ENCODE measurements around the gene AUP1. TPM values are rescaled to one million over a fixed set of nuclear protein-coding genes. Genes with fewer than 3 reads are reported as not detected.

The AUP1 gene
- 161 to 256 TPM (median 248 TPM) in 5 replicates for total RNA-seq (2022; extraction: Qiagen RNA extraction; ENCODE audit: low read depth)

GRCh38 chr2:74529357-74530238, at the start of gene AUP1, which contains the start of gene HTRA2:
AUP1 (minus strand) TSS chr2:74529706; CDS start chr2:74529629, 77 bp downstream.
HTRA2 (plus strand) TSS chr2:74529933; CDS start chr2:74530007, 74 bp downstream.

GRCh38 chr2:74553892-74554819, 24.6 kb upstream of the AUP1 start, which contains the start of the genes DOK1 and LOXL3:
DOK1 (plus strand) TSS chr2:74554720; CDS start chr2:74554755, 35 bp downstream.
LOXL3 (minus strand) TSS chr2:74553942; CDS start chr2:74552634, 1,308 bp downstream.

GRCh38 chr2:74525717-74526648, 3.5 kb downstream of the AUP1 start, which contains the start of gene DQX1:
DQX1 (minus strand) TSS chr2:74526231; CDS start chr2:74525729, 502 bp downstream.

GRCh38 chr2:74514368-74515270, 14.9 kb downstream of the AUP1 start, which contains the start of gene TLX2:
TLX2 (plus strand) TSS chr2:74514450; CDS start chr2:74514807, 357 bp downstream.

GRCh38 chr2:74507145-74507925, 22.2 kb downstream of the AUP1 start, which contains the start of gene PCGF1:
PCGF1 (minus strand) TSS chr2:74507695; CDS start chr2:74507668, 27 bp downstream.

GRCh38 chr2:74499267-74499939, 30.1 kb downstream of the AUP1 start, which contains the start of gene LBX2:
LBX2 (minus strand) TSS chr2:74499603; CDS start chr2:74499537, 66 bp downstream.

GRCh38 chr2:74482801-74483674, 46.5 kb downstream of the AUP1 start, which contains the start of the genes CCDC142 and TTC31:
CCDC142 (minus strand) TSS chr2:74482998; CDS start chr2:74482837, 161 bp downstream.
TTC31 (plus strand) TSS chr2:74483081; CDS start chr2:74483096, 15 bp downstream.

Other genes starting within 250 kb of the AUP1 start
- 0.11 to 0.69 TPM (median 0.63 TPM) in 5 replicates for gene SLC4A5, start 186.3 kb downstream of the AUP1 start, total RNA-seq (2022; extraction: Qiagen RNA extraction; ENCODE audit: low read depth)
- 107 to 172 TPM (median 149 TPM) in 5 replicates for gene DCTN1, start 149.4 kb downstream of the AUP1 start, total RNA-seq (2022; extraction: Qiagen RNA extraction; ENCODE audit: low read depth)
- gene C2orf81, start 108.1 kb downstream of the AUP1 start, total RNA-seq (2022; extraction: Qiagen RNA extraction; ENCODE audit: low read depth): 2.1 to 3.7 TPM (median 3.0 TPM) in 5 replicates
- gene WDR54, start 108.0 kb downstream of the AUP1 start, total RNA-seq (2022; extraction: Qiagen RNA extraction; ENCODE audit: low read depth): 63.6 to 93.1 TPM (median 85.8 TPM) in 5 replicates
- 15.5 to 29.0 TPM (median 23.7 TPM) in 5 replicates for gene RTKN, start 87.8 kb downstream of the AUP1 start, total RNA-seq (2022; extraction: Qiagen RNA extraction; ENCODE audit: low read depth)
- 48.5 to 61.5 TPM (median 59.0 TPM) in 5 replicates for gene INO80B, start 74.6 kb downstream of the AUP1 start, total RNA-seq (2022; extraction: Qiagen RNA extraction; ENCODE audit: low read depth)
- 43.1 to 83.5 TPM (median 81.4 TPM) in 5 replicates for gene WBP1, start 71.3 kb downstream of the AUP1 start, total RNA-seq (2022; extraction: Qiagen RNA extraction; ENCODE audit: low read depth)
- gene MOGS, start 64.3 kb downstream of the AUP1 start, total RNA-seq (2022; extraction: Qiagen RNA extraction; ENCODE audit: low read depth): 30.7 to 57.7 TPM (median 50.7 TPM) in 5 replicates
- 106 to 146 TPM (median 137 TPM) in 5 replicates for gene MRPL53, start 57.0 kb downstream of the AUP1 start, total RNA-seq (2022; extraction: Qiagen RNA extraction; ENCODE audit: low read depth)
- 9.7 to 17.8 TPM (median 13.6 TPM) in 5 replicates for gene CCDC142, start 46.7 kb downstream of the AUP1 start, total RNA-seq (2022; extraction: Qiagen RNA extraction; ENCODE audit: low read depth)
- 13.0 to 21.2 TPM (median 16.6 TPM) in 5 replicates for gene TTC31, start 46.6 kb downstream of the AUP1 start, total RNA-seq (2022; extraction: Qiagen RNA extraction; ENCODE audit: low read depth)
- gene LBX2, start 30.1 kb downstream of the AUP1 start, total RNA-seq (2022; extraction: Qiagen RNA extraction; ENCODE audit: low read depth): 2.2 to 4.3 TPM (median 3.3 TPM) in 5 replicates
- gene PCGF1, start 22.0 kb downstream of the AUP1 start, total RNA-seq (2022; extraction: Qiagen RNA extraction; ENCODE audit: low read depth): 28.0 to 41.4 TPM (median 33.8 TPM) in 5 replicates
- 0.15 to 0.74 TPM (median 0.21 TPM) in 5 replicates for gene TLX2, start 15.3 kb downstream of the AUP1 start, total RNA-seq (2022; extraction: Qiagen RNA extraction; ENCODE audit: low read depth)
- gene DQX1, start 3.5 kb downstream of the AUP1 start, total RNA-seq (2022; extraction: Qiagen RNA extraction; ENCODE audit: low read depth): 0.09 to 0.49 TPM (median 0.20 TPM) in 3 of 5 replicates, not detected in the others
- gene HTRA2, start 227 bp upstream of the AUP1 start, total RNA-seq (2022; extraction: Qiagen RNA extraction; ENCODE audit: low read depth): 24.5 to 44.4 TPM (median 40.0 TPM) in 5 replicates
- 0.27 to 1.1 TPM (median 0.58 TPM) in 5 replicates for gene LOXL3, start 24.2 kb upstream of the AUP1 start, total RNA-seq (2022; extraction: Qiagen RNA extraction; ENCODE audit: low read depth)
- gene DOK1, start 25.0 kb upstream of the AUP1 start, total RNA-seq (2022; extraction: Qiagen RNA extraction; ENCODE audit: low read depth): 3.9 to 6.2 TPM (median 4.7 TPM) in 5 replicates
- gene M1AP, start 118.6 kb upstream of the AUP1 start, total RNA-seq (2022; extraction: Qiagen RNA extraction; ENCODE audit: low read depth): not detected in 5 replicates
- gene SEMA4F, start 124.5 kb upstream of the AUP1 start, total RNA-seq (2022; extraction: Qiagen RNA extraction; ENCODE audit: low read depth): 7.2 to 13.3 TPM (median 10.9 TPM) in 5 replicates